Measurements from ENCODE around the gene ATP13A1. TPM values are rescaled to one million over a fixed set of nuclear protein-coding genes. Genes with fewer than 3 reads are reported as not detected.

ATP13A1 gene
- total RNA-seq, 2 experiments from 2014 or later: 58.3 to 122 TPM

DNA sequence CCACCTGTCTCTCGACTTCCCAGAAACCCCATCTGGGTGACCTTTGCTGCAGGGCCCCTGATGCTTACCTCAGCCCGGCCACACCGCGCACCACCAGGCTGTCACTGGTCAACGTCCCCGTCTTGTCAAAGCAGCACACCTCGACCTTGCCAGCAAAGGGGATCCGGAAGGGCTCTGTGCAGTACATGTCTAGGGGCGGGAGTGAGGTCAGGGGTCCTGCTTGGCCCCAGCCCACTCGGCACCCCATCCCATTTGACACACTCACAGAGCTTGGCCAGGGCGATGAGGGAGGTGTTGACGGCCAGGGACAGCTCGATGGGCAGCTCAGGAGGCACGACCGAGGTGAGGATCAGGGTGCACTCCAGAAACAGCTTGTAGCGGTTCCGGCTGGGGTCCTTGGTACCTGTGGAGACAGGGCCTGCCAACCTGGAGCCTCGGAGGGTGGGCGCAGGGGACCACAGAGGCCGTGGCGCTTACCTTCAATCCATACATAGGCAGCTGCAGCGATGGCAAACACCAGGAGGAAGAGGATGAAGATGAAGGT, 8.4 kb downstream of the ATP13A1 start:
- no peaks in the 10 kb centered on the region for H3K9me3 ChIP-seq (ENCODE audit: low read length)
- DNase-seq (ENCODE audit: low spot score): no peak
- H3K79me2 ChIP-seq (ENCODE audit: insufficient read depth, low read depth, low read length): no peaks in the 10 kb centered on the region; the same call in 1 of the 2 replicates
- no peak overlapping the region for H2AFZ ChIP-seq (ENCODE audit: low read length)
- H3K27ac ChIP-seq (ENCODE audit: low read depth, low read length, poor library complexity, severe bottlenecking): no peak overlapping the region
- H3K4me1 ChIP-seq (ENCODE audit: insufficient read depth, low read length, poor library complexity, severe bottlenecking): no peaks in the 10 kb centered on the region
- POLR2A ChIA-PET: interaction anchor here (0.6 kb wide), 1 partner anchor 133 kb away, joined by 3 read pairs; no protein-coding TSS in a partner anchor
- no peaks in the 10 kb centered on the region for H4K20me1 ChIP-seq (ENCODE audit: insufficient read depth, low read length)
- CTCF ChIA-PET (ENCODE audit: unreplicated experiment): no interaction called here
- no peak overlapping the region for H3K4me3 ChIP-seq (ENCODE audit: low read depth, low read length, poor library complexity, severe bottlenecking)
- peaks cover 99% of the 10 kb centered on the region for H3K36me3 ChIP-seq (ENCODE audit: insufficient read depth, low read length)
- TF ChIP-seq, protein P1, sequence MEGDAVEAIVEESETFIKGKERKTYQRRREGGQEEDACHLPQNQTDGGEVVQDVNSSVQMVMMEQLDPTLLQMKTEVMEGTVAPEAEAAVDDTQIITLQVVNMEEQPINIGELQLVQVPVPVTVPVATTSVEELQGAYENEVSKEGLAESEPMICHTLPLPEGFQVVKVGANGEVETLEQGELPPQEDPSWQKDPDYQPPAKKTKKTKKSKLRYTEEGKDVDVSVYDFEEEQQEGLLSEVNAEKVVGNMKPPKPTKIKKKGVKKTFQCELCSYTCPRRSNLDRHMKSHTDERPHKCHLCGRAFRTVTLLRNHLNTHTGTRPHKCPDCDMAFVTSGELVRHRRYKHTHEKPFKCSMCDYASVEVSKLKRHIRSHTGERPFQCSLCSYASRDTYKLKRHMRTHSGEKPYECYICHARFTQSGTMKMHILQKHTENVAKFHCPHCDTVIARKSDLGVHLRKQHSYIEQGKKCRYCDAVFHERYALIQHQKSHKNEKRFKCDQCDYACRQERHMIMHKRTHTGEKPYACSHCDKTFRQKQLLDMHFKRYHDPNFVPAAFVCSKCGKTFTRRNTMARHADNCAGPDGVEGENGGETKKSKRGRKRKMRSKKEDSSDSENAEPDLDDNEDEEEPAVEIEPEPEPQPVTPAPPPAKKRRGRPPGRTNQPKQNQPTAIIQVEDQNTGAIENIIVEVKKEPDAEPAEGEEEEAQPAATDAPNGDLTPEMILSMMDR (conservative IDR thresholded peaks at IDR 0.05; ENCODE audit: low read length): no peak
- no peak for TF ChIP-seq EZH2phosphoT487 (IDR thresholded peaks at IDR 0.05; ENCODE audit: borderline replicate concordance, low read depth, low read length)
- no peaks in the 10 kb centered on the region for H3K9me2 ChIP-seq (ENCODE audit: insufficient read depth, low read length)
- intact Hi-C loops (cut with micrococcal nuclease; ENCODE audit: unreplicated experiment): no loop called here
- BruUV-seq (replicated peaks): no TSS peak
- H3K4me2 ChIP-seq (ENCODE audit: low read length): no peak overlapping the region

DNA sequence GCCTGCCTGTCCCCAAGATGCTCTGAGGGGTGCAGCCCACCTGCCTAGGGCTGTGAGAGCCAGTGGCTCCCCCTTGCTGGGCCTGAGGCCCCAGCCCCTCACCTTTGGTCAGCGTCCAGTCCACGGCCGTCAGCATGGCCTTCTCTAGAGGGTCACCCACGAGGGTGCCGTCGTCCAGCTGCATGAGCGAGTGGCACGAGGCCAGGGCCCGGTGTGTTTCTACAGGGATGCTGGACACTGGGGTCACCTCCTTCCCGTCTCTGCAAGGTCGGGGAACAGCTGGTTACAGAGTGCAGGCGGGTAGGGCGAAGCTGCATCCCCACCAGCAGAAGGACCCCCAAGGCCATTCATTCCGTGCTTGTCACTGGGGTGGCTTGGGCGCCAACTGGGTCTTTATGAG, 9.0 kb downstream of the ATP13A1 start:
- Histone ChIP-seq H2AFZ (ENCODE audit: low read length) (no peak overlapping the region), H3K27ac (ENCODE audit: low read depth, low read length, poor library complexity, severe bottlenecking) (no peak overlapping the region), H3K4me2 (ENCODE audit: low read length) (no peak overlapping the region), H3K79me2 (ENCODE audit: insufficient read depth, low read depth, low read length) (no peaks in the 10 kb centered on the region), H3K9me2 (ENCODE audit: insufficient read depth, low read length) (no peaks in the 10 kb centered on the region), H4K20me1 (ENCODE audit: insufficient read depth, low read length) (no peaks in the 10 kb centered on the region), H3K36me3 (ENCODE audit: insufficient read depth, low read length) (peaks cover 99% of the 10 kb centered on the region), H3K4me3 (ENCODE audit: low read depth, low read length, poor library complexity, severe bottlenecking) (no peak overlapping the region), H3K4me1 (ENCODE audit: insufficient read depth, low read length, poor library complexity, severe bottlenecking) (no peaks in the 10 kb centered on the region), H3K9me3 (ENCODE audit: low read length) (no peaks in the 10 kb centered on the region)
- POLR2A ChIA-PET: no interaction called here
- no peak for TF ChIP-seq EZH2phosphoT487 (IDR thresholded peaks at IDR 0.05; ENCODE audit: borderline replicate concordance, low read depth, low read length)
- TF ChIP-seq, protein P1 (conservative IDR thresholded peaks at IDR 0.05; ENCODE audit: low read length): no peak
- intact Hi-C loops (cut with micrococcal nuclease; ENCODE audit: unreplicated experiment): no loop called here
- DNase-seq (ENCODE audit: low spot score): no peak
- BruUV-seq (replicated peaks): no TSS peak
- CTCF ChIA-PET (ENCODE audit: unreplicated experiment): no interaction called here

GRCh38 chr19:19653597-19654147, 9.8 kb downstream of the ATP13A1 start:
- no peak for DNase-seq (ENCODE audit: low spot score)
- Histone ChIP-seq H3K4me2 (ENCODE audit: low read length) (no peak overlapping the region), H4K20me1 (ENCODE audit: insufficient read depth, low read length) (no peaks in the 10 kb centered on the region), H3K4me1 (ENCODE audit: insufficient read depth, low read length, poor library complexity, severe bottlenecking) (no peaks in the 10 kb centered on the region), H3K27ac (ENCODE audit: low read depth, low read length, poor library complexity, severe bottlenecking) (no peak overlapping the region), H2AFZ (ENCODE audit: low read length) (no peak overlapping the region), H3K79me2 (ENCODE audit: insufficient read depth, low read depth, low read length) (no peaks in the 10 kb centered on the region), H3K36me3 (ENCODE audit: insufficient read depth, low read length) (peaks cover 98% of the 10 kb centered on the region), H3K9me2 (ENCODE audit: insufficient read depth, low read length) (no peaks in the 10 kb centered on the region), H3K9me3 (ENCODE audit: low read length) (no peaks in the 10 kb centered on the region), H3K4me3 (ENCODE audit: low read depth, low read length, poor library complexity, severe bottlenecking) (no peak overlapping the region)
- intact Hi-C loops (cut with micrococcal nuclease; ENCODE audit: unreplicated experiment): no loop called here
- TF ChIP-seq, protein P1 (conservative IDR thresholded peaks at IDR 0.05; ENCODE audit: low read length): no peak
- no peak for TF ChIP-seq EZH2phosphoT487 (IDR thresholded peaks at IDR 0.05; ENCODE audit: borderline replicate concordance, low read depth, low read length)
- no TSS peak for BruUV-seq (replicated peaks)
- POLR2A ChIA-PET: no interaction called here
- CTCF ChIA-PET (ENCODE audit: unreplicated experiment): interaction anchor here (0.6 kb wide), 1 partner anchor 127 kb away, joined by 3 read pairs; no protein-coding TSS in a partner anchor
